ENCODE measurements around the gene NPLOC4.

NPLOC4 gene

GRCh38 chr17:81563861-81564586 lies 72.9 kb downstream of the NPLOC4 start:
- DNase-seq, result no peak

GRCh38 chr17:81561494-81561885 lies 75.4 kb downstream of the NPLOC4 start:
- no peak for DNase-seq

GRCh38 chr17:81558941-81559806 lies 77.7 kb downstream of the NPLOC4 start:
- no peak for DNase-seq

GRCh38 chr17:81558115-81558468 lies 78.8 kb downstream of the NPLOC4 start:
- no peak for DNase-seq

- no peak for DNase-seq
Observed at GRCh38 chr17:81557276-81558114, 79.4 kb downstream of the NPLOC4 start.

GRCh38 chr17:81556863-81557262 lies 80.0 kb downstream of the NPLOC4 start:
- no peak for DNase-seq

- no peak for DNase-seq
Observed at GRCh38 chr17:81556175-81556691, 80.7 kb downstream of the NPLOC4 start.

GRCh38 chr17:81553616-81554181 lies 83.2 kb downstream of the NPLOC4 start:
- DNase-seq, result no peak

GRCh38 chr17:81553018-81553615 lies 83.8 kb downstream of the NPLOC4 start:
- DNase-seq, result peak; percentile 86

GRCh38 chr17:81552244-81553017 lies 84.5 kb downstream of the NPLOC4 start, which contains the start of gene FAAP100:
Gene FAAP100 (minus strand): TSS chr17:81552353. CDS start chr17:81552330, 23 bp downstream.
- DNase-seq, result no peak

GRCh38 chr17:81551458-81552243 lies 85.3 kb downstream of the NPLOC4 start:
- DNase-seq, result no peak

GRCh38 chr17:81550830-81551457 lies 86.0 kb downstream of the NPLOC4 start:
- DNase-seq, result no peak

- no peak for DNase-seq
Observed at GRCh38 chr17:81550285-81550684, 86.6 kb downstream of the NPLOC4 start.

GRCh38 chr17:81549826-81550225 lies 87.1 kb downstream of the NPLOC4 start:
- no peak for DNase-seq

- DNase-seq, result no peak
Observed at GRCh38 chr17:81549031-81549557, 87.8 kb downstream of the NPLOC4 start.

GRCh38 chr17:81547614-81547982 lies 89.3 kb downstream of the NPLOC4 start:
- DNase-seq, result no peak

- no peak for DNase-seq
Observed at GRCh38 chr17:81546906-81547613, 89.9 kb downstream of the NPLOC4 start.

GRCh38 chr17:81545160-81545949 lies 91.6 kb downstream of the NPLOC4 start:
- DNase-seq, result no peak
